WTC11 (cell line): ENCODE results near the gene CLDN6. TPM values are rescaled to one million over a fixed set of nuclear protein-coding genes. Genes with fewer than 3 reads are reported as not detected.

Experiments
- ATAC-seq: fragments of 200-7000 bp; cut with Tn5 transposase; 2 replicates; pipeline ENCODE4 v1.10.0; 2021; ENCODE audit warnings: mild to moderate bottlenecking, moderate library complexity
- CTCF ChIA-PET: fragments of 300-600 bp; sonication (Branson Sonifier 250); formaldehyde crosslinking; loops from one replicate; lab custom pipeline; 2021; ENCODE audit warnings: antibody characterized with exemption; lab: Charles Lee
- POLR2A ChIA-PET: fragments of 350-600 bp; sonication (Branson Sonifier 250); formaldehyde crosslinking; loops from one replicate; lab custom pipeline; 2021; ENCODE audit warnings: antibody characterized with exemption; lab: Charles Lee
- DNase-seq: peaks from one replicate; pipeline ENCODE4 v3.0.0; 2021; ENCODE audit warnings: low spot score
- H3K27ac Mint-ChIP-seq: 2 replicates; pipeline ENCODE4 v1.8.0; 2021; ENCODE audit warnings: mixed read lengths
- H3K27me3 Mint-ChIP-seq: 2 replicates; pipeline ENCODE4 v1.8.0; 2021; ENCODE audit warnings: low read depth, mild to moderate bottlenecking, moderate library complexity, mixed read lengths
- H3K36me3 Mint-ChIP-seq: 2 replicates; pipeline ENCODE4 v1.8.0; 2021; ENCODE audit warnings: mixed read lengths
- H3K4me1 Mint-ChIP-seq: 2 replicates; pipeline ENCODE4 v1.8.0; 2022; ENCODE audit warnings: mixed read lengths
- H3K4me3 Mint-ChIP-seq: 2 replicates; pipeline ENCODE4 v1.8.0; 2021; ENCODE audit warnings: mild to moderate bottlenecking, moderate library complexity, mixed read lengths
- H3K9me3 Mint-ChIP-seq: 2 replicates; pipeline ENCODE4 v1.8.0; 2021; ENCODE audit warnings: mixed read lengths
- AFF4 ChIP-seq: sonication (generic); formaldehyde crosslinking; IDR thresholded peaks from 2 replicates; pipeline ENCODE4 v1.8.1; 2023; ENCODE audit warnings: mild to moderate bottlenecking, missing genetic modification reagents, borderline replicate concordance
- CBFB ChIP-seq: sonication (generic); formaldehyde crosslinking; IDR thresholded peaks from 2 replicates; pipeline ENCODE4 v1.8.1; 2022; ENCODE audit warnings: mild to moderate bottlenecking, low read depth, missing genetic modification reagents
- CREM ChIP-seq: sonication (generic); formaldehyde crosslinking; IDR thresholded peaks from 2 replicates; pipeline ENCODE4 v1.8.1; 2022; ENCODE audit warnings: mild to moderate bottlenecking, missing genetic modification reagents, moderate library complexity
- E2F4 ChIP-seq: sonication (generic); formaldehyde crosslinking; IDR thresholded peaks from 2 replicates; pipeline ENCODE4 v1.8.1; 2022; ENCODE audit warnings: low read depth, mild to moderate bottlenecking, moderate library complexity, missing genetic modification reagents, borderline replicate concordance
- E2F5 ChIP-seq: sonication (generic); formaldehyde crosslinking; IDR thresholded peaks from 2 replicates; pipeline ENCODE4 v1.8.1; 2022; ENCODE audit warnings: mild to moderate bottlenecking, moderate library complexity, missing genetic modification reagents
- EMX1 ChIP-seq: fragments of 250-450 bp; sonication (Bioruptor Pico); IDR thresholded peaks from 2 replicates; pipeline ENCODE4 v1.8.0; 2021; ENCODE audit warnings: mild to moderate bottlenecking
- HMGA2 ChIP-seq: fragments of 250-450 bp; sonication (Bioruptor Pico); IDR thresholded peaks from 2 replicates; pipeline ENCODE4 v1.4.0; 2021; ENCODE audit warnings: mild to moderate bottlenecking, moderate library complexity
- JUN ChIP-seq: sonication (generic); formaldehyde crosslinking; IDR thresholded peaks from 2 replicates; pipeline ENCODE4 v1.8.0; 2023; ENCODE audit warnings: mild to moderate bottlenecking, missing genetic modification reagents
- NR2C2 ChIP-seq: sonication (generic); formaldehyde crosslinking; IDR thresholded peaks from 2 replicates; pipeline ENCODE4 v1.8.0; 2022; ENCODE audit warnings: mild to moderate bottlenecking, missing genetic modification reagents
- OVOL2 ChIP-seq: fragments of 250-450 bp; sonication (Bioruptor Pico); IDR thresholded peaks from 2 replicates; pipeline ENCODE4 v1.9.0; 2021; ENCODE audit warnings: mild to moderate bottlenecking, borderline replicate concordance
- RORB ChIP-seq: fragments of 250-450 bp; sonication (Bioruptor Pico); IDR thresholded peaks from 2 replicates; pipeline ENCODE4 v1.9.0; 2021; ENCODE audit warnings: mild to moderate bottlenecking
- TCF7 ChIP-seq: sonication (generic); formaldehyde crosslinking; IDR thresholded peaks from 2 replicates; pipeline ENCODE4 v1.8.0; 2022; ENCODE audit warnings: mild to moderate bottlenecking, low read depth, missing genetic modification reagents, moderate library complexity
- ZNF396 ChIP-seq: fragments of 250-450 bp; sonication (Bioruptor Pico); IDR thresholded peaks from 2 replicates; pipeline ENCODE4 v1.8.0; 2021; ENCODE audit warnings: mild to moderate bottlenecking, moderate library complexity, borderline replicate concordance
- total RNA-seq: library from RNA; stranded (reverse); gene quantifications from 3 replicates; pipeline ENCODE4 v1.2.3, GENCODE V29; 2021
- TF ChIP-seq, protein P1 (sequence below): sonication (generic); formaldehyde crosslinking; IDR thresholded peaks from 2 replicates; pipeline ENCODE4 v1.8.1; 2022; ENCODE audit warnings: mild to moderate bottlenecking, missing genetic modification reagents, moderate library complexity, borderline replicate concordance
- TF ChIP-seq, protein P2 (sequence below): sonication (generic); formaldehyde crosslinking; IDR thresholded peaks from 2 replicates; pipeline ENCODE4 v1.8.0; 2023; ENCODE audit warnings: missing genetic modification reagents, mild to moderate bottlenecking, borderline replicate concordance
- TF ChIP-seq, protein P3 (sequence below): fragments of 250-450 bp; sonication (Bioruptor Pico); IDR thresholded peaks from 2 replicates; pipeline ENCODE4 v1.9.0; 2021; ENCODE audit warnings: moderate library complexity, mild to moderate bottlenecking, inconsistent platforms, borderline replicate concordance
- TF ChIP-seq, protein P4 (sequence below): sonication (generic); formaldehyde crosslinking; IDR thresholded peaks from 2 replicates; pipeline ENCODE4 v1.8.1; 2022; ENCODE audit warnings: low read depth, missing genetic modification reagents, borderline replicate concordance
- TF ChIP-seq, protein P5 (sequence below): sonication (generic); formaldehyde crosslinking; IDR thresholded peaks from 2 replicates; pipeline ENCODE4 v1.8.0; 2022; ENCODE audit warnings: mild to moderate bottlenecking, missing genetic modification reagents
- TF ChIP-seq, protein P6 (sequence below): fragments of 250-450 bp; sonication (Bioruptor Pico); IDR thresholded peaks from 2 replicates; pipeline ENCODE4 v2.1.2; 2022; ENCODE audit warnings: mild to moderate bottlenecking, moderate library complexity

CLDN6 gene
- total RNA-seq, 1 experiment from 2014 or later, result 746 TPM

DNA sequence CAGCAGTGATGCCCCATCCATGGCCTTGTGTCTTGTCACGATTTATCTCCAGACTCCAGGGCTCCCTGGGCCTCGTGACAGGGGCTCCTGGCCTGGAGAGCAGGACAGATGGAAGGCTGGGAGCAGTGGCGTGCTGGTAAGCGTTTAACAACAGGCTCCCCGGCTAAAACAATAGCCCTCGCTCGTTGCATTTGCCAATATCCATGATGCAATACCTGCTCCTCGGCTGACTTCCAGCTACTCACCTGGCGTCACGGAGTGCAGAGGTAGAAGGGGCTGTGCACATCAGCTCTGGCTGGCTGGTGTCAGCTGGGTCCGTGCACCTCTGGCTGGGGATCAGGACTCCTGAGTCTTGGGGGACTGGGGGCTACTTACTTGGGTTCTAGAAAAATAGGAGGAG is 20.3 kb upstream of the CLDN6 start:
- Mint-ChIP-seq H3K27ac (0 out of 2 replicates have a peak overlapping the region, but pooled peaks have one; percentile 53), H3K27me3 (peaks cover 3% of the 10 kb centered on the region; the same call in 1 of the 2 replicates), H3K4me3 (no peak overlapping the region), H3K36me3 (no peaks in the 10 kb centered on the region), H3K9me3 (no peaks in the 10 kb centered on the region), H3K4me1 (peaks cover 23% of the 10 kb centered on the region)
- peak; percentile 71 for DNase-seq
- ATAC-seq, result peak; percentile 31
- CTCF ChIA-PET, result interaction anchor here (1.0 to 11.1 kb wide), 8 partner anchors 7 to 109 kb away, joined by 3 to 152 read pairs (median 5); partner anchors contain the start of gene TNFRSF12A
- POLR2A ChIA-PET, result interaction anchor here (0.6 to 1.6 kb wide), 6 partner anchors 9 to 64 kb away, joined by 4 to 10 read pairs (median 4); no protein-coding TSS in a partner anchor
- TF ChIP-seq, protein P1, sequence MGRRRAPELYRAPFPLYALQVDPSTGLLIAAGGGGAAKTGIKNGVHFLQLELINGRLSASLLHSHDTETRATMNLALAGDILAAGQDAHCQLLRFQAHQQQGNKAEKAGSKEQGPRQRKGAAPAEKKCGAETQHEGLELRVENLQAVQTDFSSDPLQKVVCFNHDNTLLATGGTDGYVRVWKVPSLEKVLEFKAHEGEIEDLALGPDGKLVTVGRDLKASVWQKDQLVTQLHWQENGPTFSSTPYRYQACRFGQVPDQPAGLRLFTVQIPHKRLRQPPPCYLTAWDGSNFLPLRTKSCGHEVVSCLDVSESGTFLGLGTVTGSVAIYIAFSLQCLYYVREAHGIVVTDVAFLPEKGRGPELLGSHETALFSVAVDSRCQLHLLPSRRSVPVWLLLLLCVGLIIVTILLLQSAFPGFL (CRISPR knock-in tag), result no peak
- no peak for TF ChIP-seq AFF4 (CRISPR knock-in tag)
- TF ChIP-seq, protein P2, sequence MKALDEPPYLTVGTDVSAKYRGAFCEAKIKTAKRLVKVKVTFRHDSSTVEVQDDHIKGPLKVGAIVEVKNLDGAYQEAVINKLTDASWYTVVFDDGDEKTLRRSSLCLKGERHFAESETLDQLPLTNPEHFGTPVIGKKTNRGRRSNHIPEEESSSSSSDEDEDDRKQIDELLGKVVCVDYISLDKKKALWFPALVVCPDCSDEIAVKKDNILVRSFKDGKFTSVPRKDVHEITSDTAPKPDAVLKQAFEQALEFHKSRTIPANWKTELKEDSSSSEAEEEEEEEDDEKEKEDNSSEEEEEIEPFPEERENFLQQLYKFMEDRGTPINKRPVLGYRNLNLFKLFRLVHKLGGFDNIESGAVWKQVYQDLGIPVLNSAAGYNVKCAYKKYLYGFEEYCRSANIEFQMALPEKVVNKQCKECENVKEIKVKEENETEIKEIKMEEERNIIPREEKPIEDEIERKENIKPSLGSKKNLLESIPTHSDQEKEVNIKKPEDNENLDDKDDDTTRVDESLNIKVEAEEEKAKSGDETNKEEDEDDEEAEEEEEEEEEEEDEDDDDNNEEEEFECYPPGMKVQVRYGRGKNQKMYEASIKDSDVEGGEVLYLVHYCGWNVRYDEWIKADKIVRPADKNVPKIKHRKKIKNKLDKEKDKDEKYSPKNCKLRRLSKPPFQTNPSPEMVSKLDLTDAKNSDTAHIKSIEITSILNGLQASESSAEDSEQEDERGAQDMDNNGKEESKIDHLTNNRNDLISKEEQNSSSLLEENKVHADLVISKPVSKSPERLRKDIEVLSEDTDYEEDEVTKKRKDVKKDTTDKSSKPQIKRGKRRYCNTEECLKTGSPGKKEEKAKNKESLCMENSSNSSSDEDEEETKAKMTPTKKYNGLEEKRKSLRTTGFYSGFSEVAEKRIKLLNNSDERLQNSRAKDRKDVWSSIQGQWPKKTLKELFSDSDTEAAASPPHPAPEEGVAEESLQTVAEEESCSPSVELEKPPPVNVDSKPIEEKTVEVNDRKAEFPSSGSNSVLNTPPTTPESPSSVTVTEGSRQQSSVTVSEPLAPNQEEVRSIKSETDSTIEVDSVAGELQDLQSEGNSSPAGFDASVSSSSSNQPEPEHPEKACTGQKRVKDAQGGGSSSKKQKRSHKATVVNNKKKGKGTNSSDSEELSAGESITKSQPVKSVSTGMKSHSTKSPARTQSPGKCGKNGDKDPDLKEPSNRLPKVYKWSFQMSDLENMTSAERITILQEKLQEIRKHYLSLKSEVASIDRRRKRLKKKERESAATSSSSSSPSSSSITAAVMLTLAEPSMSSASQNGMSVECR, result no peak
- TF ChIP-seq OVOL2 (CRISPR knock-in tag), result no peak
- TF ChIP-seq, protein P3, sequence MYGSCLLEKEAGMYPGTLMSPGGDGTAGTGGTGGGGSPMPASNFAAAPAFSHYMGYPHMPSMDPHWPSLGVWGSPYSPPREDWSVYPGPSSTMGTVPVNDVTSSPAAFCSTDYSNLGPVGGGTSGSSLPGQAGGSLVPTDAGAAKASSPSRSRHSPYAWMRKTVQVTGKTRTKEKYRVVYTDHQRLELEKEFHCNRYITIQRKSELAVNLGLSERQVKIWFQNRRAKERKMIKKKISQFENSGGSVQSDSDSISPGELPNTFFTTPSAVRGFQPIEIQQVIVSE (CRISPR knock-in tag), result no peak
- TF ChIP-seq HMGA2 (CRISPR knock-in tag), result no peak
- no peak for TF ChIP-seq JUN (CRISPR knock-in tag)
- no peak for TF ChIP-seq E2F4 (CRISPR knock-in tag)
- no peak for TF ChIP-seq RORB
- TF ChIP-seq EMX1, result no peak
- TF ChIP-seq, protein P4, sequence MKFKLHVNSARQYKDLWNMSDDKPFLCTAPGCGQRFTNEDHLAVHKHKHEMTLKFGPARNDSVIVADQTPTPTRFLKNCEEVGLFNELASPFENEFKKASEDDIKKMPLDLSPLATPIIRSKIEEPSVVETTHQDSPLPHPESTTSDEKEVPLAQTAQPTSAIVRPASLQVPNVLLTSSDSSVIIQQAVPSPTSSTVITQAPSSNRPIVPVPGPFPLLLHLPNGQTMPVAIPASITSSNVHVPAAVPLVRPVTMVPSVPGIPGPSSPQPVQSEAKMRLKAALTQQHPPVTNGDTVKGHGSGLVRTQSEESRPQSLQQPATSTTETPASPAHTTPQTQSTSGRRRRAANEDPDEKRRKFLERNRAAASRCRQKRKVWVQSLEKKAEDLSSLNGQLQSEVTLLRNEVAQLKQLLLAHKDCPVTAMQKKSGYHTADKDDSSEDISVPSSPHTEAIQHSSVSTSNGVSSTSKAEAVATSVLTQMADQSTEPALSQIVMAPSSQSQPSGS (CRISPR knock-in tag), result no peak
- TF ChIP-seq CREM (CRISPR knock-in tag), result no peak
- TF ChIP-seq, protein P5, sequence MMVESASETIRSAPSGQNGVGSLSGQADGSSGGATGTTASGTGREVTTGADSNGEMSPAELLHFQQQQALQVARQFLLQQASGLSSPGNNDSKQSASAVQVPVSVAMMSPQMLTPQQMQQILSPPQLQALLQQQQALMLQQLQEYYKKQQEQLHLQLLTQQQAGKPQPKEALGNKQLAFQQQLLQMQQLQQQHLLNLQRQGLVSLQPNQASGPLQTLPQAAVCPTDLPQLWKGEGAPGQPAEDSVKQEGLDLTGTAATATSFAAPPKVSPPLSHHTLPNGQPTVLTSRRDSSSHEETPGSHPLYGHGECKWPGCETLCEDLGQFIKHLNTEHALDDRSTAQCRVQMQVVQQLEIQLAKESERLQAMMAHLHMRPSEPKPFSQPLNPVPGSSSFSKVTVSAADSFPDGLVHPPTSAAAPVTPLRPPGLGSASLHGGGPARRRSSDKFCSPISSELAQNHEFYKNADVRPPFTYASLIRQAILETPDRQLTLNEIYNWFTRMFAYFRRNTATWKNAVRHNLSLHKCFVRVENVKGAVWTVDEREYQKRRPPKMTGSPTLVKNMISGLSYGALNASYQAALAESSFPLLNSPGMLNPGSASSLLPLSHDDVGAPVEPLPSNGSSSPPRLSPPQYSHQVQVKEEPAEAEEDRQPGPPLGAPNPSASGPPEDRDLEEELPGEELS (CRISPR knock-in tag), result no peak
- no peak for TF ChIP-seq TCF7 (CRISPR knock-in tag)
- TF ChIP-seq, protein P6, sequence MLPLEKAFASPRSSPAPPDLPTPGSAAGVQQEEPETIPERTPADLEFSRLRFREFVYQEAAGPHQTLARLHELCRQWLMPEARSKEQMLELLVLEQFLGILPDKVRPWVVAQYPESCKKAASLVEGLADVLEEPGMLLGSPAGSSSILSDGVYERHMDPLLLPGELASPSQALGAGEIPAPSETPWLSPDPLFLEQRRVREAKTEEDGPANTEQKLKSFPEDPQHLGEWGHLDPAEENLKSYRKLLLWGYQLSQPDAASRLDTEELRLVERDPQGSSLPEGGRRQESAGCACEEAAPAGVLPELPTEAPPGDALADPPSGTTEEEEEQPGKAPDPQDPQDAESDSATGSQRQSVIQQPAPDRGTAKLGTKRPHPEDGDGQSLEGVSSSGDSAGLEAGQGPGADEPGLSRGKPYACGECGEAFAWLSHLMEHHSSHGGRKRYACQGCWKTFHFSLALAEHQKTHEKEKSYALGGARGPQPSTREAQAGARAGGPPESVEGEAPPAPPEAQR, result no peak
- TF ChIP-seq E2F5 (CRISPR knock-in tag), result no peak
- no peak for TF ChIP-seq ZNF396 (CRISPR knock-in tag)
- TF ChIP-seq CBFB (CRISPR knock-in tag), result no peak
- TF ChIP-seq NR2C2 (CRISPR knock-in tag), result no peak
